ENCODE measurements around the gene CTSC. TPM values are rescaled to one million over a fixed set of nuclear protein-coding genes. Genes with fewer than 3 reads are reported as not detected.

CTSC gene
- total and polyA plus RNA-seq, 9 donors: 25.7 to 69.3 (median 36.7) TPM

- Histone ChIP-seq H3K36me3 (ENCODE audit: control insufficient read depth, insufficient read depth, low read length) (no peaks in the 10 kb centered on the region), H3K4me1 (ENCODE audit: control insufficient read depth, insufficient read depth, low read length) (no peaks in the 10 kb centered on the region), H3K4me3 (ENCODE audit: low read length) (no peak overlapping the region), H3K27ac (ENCODE audit: low read length) (no peak overlapping the region), H3K9me3 (replicated peaks; ENCODE audit: control insufficient read depth, low read depth, low read length) (no peaks in the 10 kb centered on the region), H3K27me3 (ENCODE audit: control insufficient read depth, insufficient read depth, low read length) (no peaks in the 10 kb centered on the region)
- WGBS (ENCODE audit: insufficient coverage): no CpG with 5 or more reads among the region's 2 CpGs
- DNase-seq: no peak
These were observed 18.4 kb upstream of the CTSC start for GRCh38 chr11:88355887-88356286.

GRCh38 chr11:88354912-88355311 lies 17.4 kb upstream of the CTSC start:
- H3K9me3 ChIP-seq (replicated peaks; ENCODE audit: control insufficient read depth, low read depth, low read length): no peaks in the 10 kb centered on the region
- no peak overlapping the region for H3K4me3 ChIP-seq (ENCODE audit: low read length)
- no peaks in the 10 kb centered on the region for H3K36me3 ChIP-seq (ENCODE audit: control insufficient read depth, insufficient read depth, low read length)
- no peaks in the 10 kb centered on the region for H3K27me3 ChIP-seq (ENCODE audit: control insufficient read depth, insufficient read depth, low read length)
- H3K27ac ChIP-seq (ENCODE audit: low read length): no peak overlapping the region
- 44% methylated on average over 2 of the region's 2 CpGs for WGBS (ENCODE audit: insufficient coverage)
- DNase-seq: peak; percentile 20
- no peaks in the 10 kb centered on the region for H3K4me1 ChIP-seq (ENCODE audit: control insufficient read depth, insufficient read depth, low read length)

- H3K27me3 ChIP-seq (ENCODE audit: control insufficient read depth, insufficient read depth, low read length): no peaks in the 10 kb centered on the region
- no peaks in the 10 kb centered on the region for H3K4me1 ChIP-seq (ENCODE audit: control insufficient read depth, insufficient read depth, low read length)
- DNase-seq: no peak
- 100% methylated on average over 1 of the region's 4 CpGs for WGBS (ENCODE audit: insufficient coverage)
- no peaks in the 10 kb centered on the region for H3K9me3 ChIP-seq (replicated peaks; ENCODE audit: control insufficient read depth, low read depth, low read length)
- no peak overlapping the region for H3K4me3 ChIP-seq (ENCODE audit: low read length)
- no peak overlapping the region for H3K27ac ChIP-seq (ENCODE audit: low read length)
- H3K36me3 ChIP-seq (ENCODE audit: control insufficient read depth, insufficient read depth, low read length): no peaks in the 10 kb centered on the region
These were observed 16.4 kb upstream of the CTSC start for GRCh38 chr11:88353835-88354496.

DNA sequence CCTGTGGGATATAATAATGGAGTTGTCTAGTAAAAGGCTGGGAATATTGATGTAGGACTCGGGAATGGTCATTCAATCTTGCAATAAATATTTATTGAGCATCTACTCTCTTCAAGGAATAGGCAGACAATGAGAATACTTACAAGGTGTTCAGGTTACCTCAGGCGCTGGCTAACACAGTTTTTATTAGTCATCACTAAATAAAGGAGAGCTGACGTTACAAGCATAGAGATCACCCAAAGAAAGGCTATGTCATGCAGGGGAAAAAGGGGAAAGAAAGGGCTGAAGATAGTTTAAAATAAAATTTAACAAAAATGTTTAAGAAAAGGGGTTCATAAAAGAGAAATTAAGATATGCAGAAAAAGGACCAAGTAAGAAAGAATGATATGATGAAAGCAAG lies 15.8 kb upstream of the CTSC start:
- Histone ChIP-seq H3K27me3 (ENCODE audit: control insufficient read depth, insufficient read depth, low read length) (no peaks in the 10 kb centered on the region), H3K4me1 (ENCODE audit: control insufficient read depth, insufficient read depth, low read length) (no peaks in the 10 kb centered on the region), H3K9me3 (replicated peaks; ENCODE audit: control insufficient read depth, low read depth, low read length) (no peaks in the 10 kb centered on the region), H3K36me3 (ENCODE audit: control insufficient read depth, insufficient read depth, low read length) (no peaks in the 10 kb centered on the region), H3K4me3 (ENCODE audit: low read length) (no peak overlapping the region), H3K27ac (ENCODE audit: low read length) (no peak overlapping the region)
- WGBS (ENCODE audit: insufficient coverage): no CpG with 5 or more reads among the region's 3 CpGs
- DNase-seq: no peak

GRCh38 chr11:88352139-88352538 lies 14.6 kb upstream of the CTSC start:
- Histone ChIP-seq H3K27ac (ENCODE audit: low read length) (no peak overlapping the region), H3K4me3 (ENCODE audit: low read length) (no peak overlapping the region), H3K36me3 (ENCODE audit: control insufficient read depth, insufficient read depth, low read length) (no peaks in the 10 kb centered on the region), H3K27me3 (ENCODE audit: control insufficient read depth, insufficient read depth, low read length) (no peaks in the 10 kb centered on the region), H3K9me3 (replicated peaks; ENCODE audit: control insufficient read depth, low read depth, low read length) (no peaks in the 10 kb centered on the region), H3K4me1 (ENCODE audit: control insufficient read depth, insufficient read depth, low read length) (no peaks in the 10 kb centered on the region)
- peak; percentile 24 for DNase-seq

DNA sequence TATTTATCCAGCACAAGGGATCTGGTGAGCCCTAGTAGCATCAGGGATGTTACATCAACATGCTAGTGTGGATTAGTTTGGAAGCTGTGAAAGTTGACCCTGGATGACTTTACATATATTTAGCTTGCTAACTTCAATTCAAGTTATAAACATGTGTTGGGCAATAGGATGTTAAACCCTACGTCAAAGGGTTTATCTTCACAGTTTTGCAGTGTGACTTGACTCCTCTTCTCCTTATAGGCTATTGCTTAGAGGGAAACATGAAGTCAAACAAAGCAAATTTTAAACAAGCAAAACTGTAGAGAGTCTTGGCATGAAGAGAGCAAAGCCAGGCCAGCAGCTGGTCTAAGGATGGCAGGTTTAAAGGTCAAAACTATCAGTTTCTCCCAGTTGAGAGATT lies 11.3 kb upstream of the CTSC start:
- no peak overlapping the region for H3K4me3 ChIP-seq (ENCODE audit: low read length)
- H3K36me3 ChIP-seq (ENCODE audit: control insufficient read depth, insufficient read depth, low read length): no peaks in the 10 kb centered on the region
- no peaks in the 10 kb centered on the region for H3K4me1 ChIP-seq (ENCODE audit: control insufficient read depth, insufficient read depth, low read length)
- no peak for DNase-seq
- H3K27me3 ChIP-seq (ENCODE audit: control insufficient read depth, insufficient read depth, low read length): no peaks in the 10 kb centered on the region
- H3K9me3 ChIP-seq (replicated peaks; ENCODE audit: control insufficient read depth, low read depth, low read length): no peaks in the 10 kb centered on the region
- no CpG with 5 or more reads among the region's 1 CpG for WGBS (ENCODE audit: insufficient coverage)
- no peak overlapping the region for H3K27ac ChIP-seq (ENCODE audit: low read length)

- no peak for DNase-seq
- Histone ChIP-seq H3K27ac (ENCODE audit: low read length) (no peak overlapping the region), H3K36me3 (ENCODE audit: control insufficient read depth, insufficient read depth, low read length) (no peaks in the 10 kb centered on the region), H3K27me3 (ENCODE audit: control insufficient read depth, insufficient read depth, low read length) (no peaks in the 10 kb centered on the region), H3K4me1 (ENCODE audit: control insufficient read depth, insufficient read depth, low read length) (no peaks in the 10 kb centered on the region), H3K9me3 (replicated peaks; ENCODE audit: control insufficient read depth, low read depth, low read length) (no peaks in the 10 kb centered on the region), H3K4me3 (ENCODE audit: low read length) (no peak overlapping the region)
- 100% methylated on average over 1 of the region's 1 CpG for WGBS (ENCODE audit: insufficient coverage)
These were observed 8.4 kb upstream of the CTSC start for GRCh38 chr11:88345949-88346348.

DNA sequence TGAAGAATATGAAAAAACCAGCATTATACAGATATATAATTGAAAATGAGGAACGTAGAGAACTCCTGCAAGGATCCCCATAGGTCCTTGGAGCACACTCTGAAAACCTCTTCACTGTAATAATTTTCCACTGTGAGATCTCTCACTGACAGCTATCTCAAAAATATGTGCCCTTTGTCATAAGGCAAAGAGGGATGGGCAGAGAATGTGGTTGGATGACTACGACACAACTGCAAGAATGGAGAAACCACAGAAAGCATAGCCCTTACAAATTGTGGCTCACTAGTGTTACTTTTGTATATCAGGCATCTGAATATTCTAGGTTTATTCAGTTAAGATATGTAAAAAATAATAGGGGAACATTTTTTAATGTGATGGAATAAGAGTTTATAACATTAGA lies 7.9 kb upstream of the CTSC start:
- H3K36me3 ChIP-seq (ENCODE audit: control insufficient read depth, insufficient read depth, low read length): no peaks in the 10 kb centered on the region
- H3K27ac ChIP-seq (ENCODE audit: low read length): no peak overlapping the region
- WGBS (ENCODE audit: insufficient coverage): no CpG with 5 or more reads among the region's 2 CpGs
- no peak overlapping the region for H3K4me3 ChIP-seq (ENCODE audit: low read length)
- no peak for DNase-seq
- no peaks in the 10 kb centered on the region for H3K9me3 ChIP-seq (replicated peaks; ENCODE audit: control insufficient read depth, low read depth, low read length)
- H3K27me3 ChIP-seq (ENCODE audit: control insufficient read depth, insufficient read depth, low read length): no peaks in the 10 kb centered on the region
- no peaks in the 10 kb centered on the region for H3K4me1 ChIP-seq (ENCODE audit: control insufficient read depth, insufficient read depth, low read length)

GRCh38 chr11:88344869-88345268 lies 7.3 kb upstream of the CTSC start:
- Histone ChIP-seq H3K9me3 (replicated peaks; ENCODE audit: control insufficient read depth, low read depth, low read length) (no peaks in the 10 kb centered on the region), H3K4me1 (ENCODE audit: control insufficient read depth, insufficient read depth, low read length) (no peaks in the 10 kb centered on the region), H3K36me3 (ENCODE audit: control insufficient read depth, insufficient read depth, low read length) (no peaks in the 10 kb centered on the region), H3K27me3 (ENCODE audit: control insufficient read depth, insufficient read depth, low read length) (no peaks in the 10 kb centered on the region), H3K27ac (ENCODE audit: low read length) (no peak overlapping the region), H3K4me3 (ENCODE audit: low read length) (no peak overlapping the region)
- DNase-seq: no peak
- WGBS (ENCODE audit: insufficient coverage): no CpG with 5 or more reads among the region's 2 CpGs

GRCh38 chr11:88341522-88342251 lies 4.2 kb upstream of the CTSC start:
- Histone ChIP-seq H3K4me3 (ENCODE audit: low read length) (no peak overlapping the region), H3K4me1 (ENCODE audit: control insufficient read depth, insufficient read depth, low read length) (peaks cover 5% of the 10 kb centered on the region), H3K9me3 (replicated peaks; ENCODE audit: control insufficient read depth, low read depth, low read length) (no peaks in the 10 kb centered on the region), H3K36me3 (ENCODE audit: control insufficient read depth, insufficient read depth, low read length) (no peaks in the 10 kb centered on the region), H3K27me3 (ENCODE audit: control insufficient read depth, insufficient read depth, low read length) (no peaks in the 10 kb centered on the region), H3K27ac (ENCODE audit: low read length) (no peak overlapping the region)
- no peak for DNase-seq
- 68% methylated on average over 4 of the region's 4 CpGs for WGBS (ENCODE audit: insufficient coverage)

Measured in muscle of leg (tissue), 11 donors.